Fibroblast of lung (primary cell): ENCODE measurements around the gene NT5DC1. TPM values are rescaled to one million over a fixed set of nuclear protein-coding genes. Genes with fewer than 3 reads are reported as not detected.

Experiments used
- DNase-seq, 2 donors: peaks; one replicate each; pipeline versions ENCODE4 v3.0.0 to v3.0.0-alpha.2; 2010; ENCODE audit warnings: low read depth in 2 of 2
- H2AFZ ChIP-seq: 2 replicates; pipeline ENCODE4 v1.5.1; 2012; ENCODE audit warnings: low read length, control low read depth, inconsistent platforms
- H3K27ac ChIP-seq: 2 replicates; pipeline ENCODE4 v1.5.1; 2011; ENCODE audit warnings: low read length, control low read depth; ENCODE audit not compliant: insufficient read depth
- H3K27me3 ChIP-seq: 2 replicates; pipeline ENCODE4 v1.5.1; 2011; ENCODE audit warnings: mild to moderate bottlenecking, low read length; ENCODE audit not compliant: control insufficient read depth, insufficient read depth
- H3K36me3 ChIP-seq: 2 replicates; pipeline ENCODE4 v1.5.1; 2011; ENCODE audit warnings: low read length; ENCODE audit not compliant: control insufficient read depth, insufficient read depth
- H3K4me1 ChIP-seq: 2 replicates; pipeline ENCODE4 v1.5.1; 2011; ENCODE audit warnings: low read length; ENCODE audit not compliant: control insufficient read depth, insufficient read depth; ENCODE audit errors: extremely low read depth
- H3K4me2 ChIP-seq: 2 replicates; pipeline ENCODE4 v1.5.1; 2011; ENCODE audit warnings: low read length, control low read depth; ENCODE audit not compliant: insufficient read depth; ENCODE audit errors: extremely low read depth
- H3K4me3 ChIP-seq, 4 experiments: fragments of 200-600 bp in 1 of 4; sonication (generic) in 1 of 4; replicated peaks in 1 of 4; 2 replicates each; pipeline ENCODE4 v1.5.1; 2011 to 2016; ENCODE audit warnings: low read length in 4 of 4, low read depth in 3 of 4, mild to moderate bottlenecking in 3 of 4, control low read depth in 2 of 4, inconsistent platforms in 1 of 4, mixed read lengths in 1 of 4; ENCODE audit not compliant: insufficient read depth in 1 of 4; ENCODE audit errors: control extremely low read depth in 1 of 4
- H3K79me2 ChIP-seq: 2 replicates; pipeline ENCODE4 v1.5.1; 2012; ENCODE audit warnings: mild to moderate bottlenecking, low read length, inconsistent platforms; ENCODE audit not compliant: control insufficient read depth, insufficient read depth
- H3K9ac ChIP-seq: 2 replicates; pipeline ENCODE4 v1.5.1; 2011; ENCODE audit warnings: mild to moderate bottlenecking, low read length, control low read depth; ENCODE audit not compliant: insufficient read depth
- H3K9me3 ChIP-seq: 2 replicates; pipeline ENCODE4 v1.5.1; 2012; ENCODE audit warnings: low read depth, low read length; ENCODE audit not compliant: control insufficient read depth, insufficient read depth
- H4K20me1 ChIP-seq: 2 replicates; pipeline ENCODE4 v1.5.1; 2011; ENCODE audit warnings: low read length; ENCODE audit not compliant: control insufficient read depth, insufficient read depth; ENCODE audit errors: extremely low read depth
- EZH2 ChIP-seq: IDR thresholded peaks from 2 replicates; pipeline ENCODE4 v1.5.1; 2012; ENCODE audit warnings: low read length, control low read depth, mild to moderate bottlenecking; ENCODE audit errors: missing control alignments
- polyA plus RNA-seq, 2 donors: library from polyadenylated mRNA; depleted of rRNA in 1 of 2; stranded (reverse) in 1 of 2; unstranded in 1 of 2; fragments of >200 nt; gene quantifications; 2 replicates each; pipeline ENCODE4 v1.2.1, GENCODE V29; 2011 to 2012; ENCODE audit warnings: missing spikeins in 1 of 2
- total RNA-seq: library from RNA; depleted of rRNA; stranded (reverse); fragments of >200 nt; gene quantifications from 2 replicates; pipeline ENCODE4 v1.2.1, GENCODE V29; 2014
- TF ChIP-seq, protein P1 (sequence below), 2 donors: IDR thresholded peaks in 1 of 2; conservative IDR thresholded peaks in 1 of 2; 1 replicate in 1 of 2; 2 replicates in 1 of 2; pipeline ENCODE4 v1.5.1; 2011 to 2012; ENCODE audit warnings: low read length in 2 of 2, control low read depth in 1 of 2, inconsistent platforms in 1 of 2, low read depth in 1 of 2, mild to moderate bottlenecking in 1 of 2

The NT5DC1 gene
- total and polyA plus RNA-seq, 2 donors (not counting 1 experiment from before 2014, with no cell fraction given) = 8.1 to 17.9 TPM

DNA sequence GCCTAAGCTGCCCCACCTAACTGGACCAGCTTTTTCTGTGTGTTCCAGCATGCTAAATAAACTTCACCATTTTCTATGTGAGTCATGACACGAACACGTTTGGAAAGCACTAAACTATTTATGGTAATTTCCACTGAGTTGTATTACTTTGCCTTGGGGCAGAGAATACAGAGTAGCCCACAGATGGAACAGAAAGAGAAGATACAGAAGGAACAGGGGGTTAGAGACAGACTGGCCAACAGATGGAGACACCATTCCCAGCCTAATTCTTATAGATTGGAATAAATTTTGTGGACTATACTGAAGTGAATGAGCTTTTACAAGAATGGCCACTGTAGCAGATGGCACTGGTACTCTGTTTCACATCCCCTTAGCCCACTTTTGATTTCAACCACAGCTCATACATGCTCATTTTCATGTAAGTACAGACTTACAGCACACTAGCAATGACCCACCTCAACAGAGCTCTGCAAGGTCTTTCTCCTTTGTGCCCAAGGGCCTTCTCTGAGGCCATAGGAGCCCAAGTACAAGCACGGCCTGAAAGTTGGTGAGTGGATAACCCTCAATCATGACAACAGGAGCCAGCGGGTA, 13.1 kb upstream of the NT5DC1 start:
- Histone ChIP-seq H3K9ac (no peak overlapping the region), H4K20me1 (no peaks in the 10 kb centered on the region), H3K4me3 (no peak overlapping the region), H3K27me3 (no peaks in the 10 kb centered on the region), H2AFZ (peak overlapping the region; percentile 5), H3K4me1 (no peaks in the 10 kb centered on the region), H3K36me3 (no peaks in the 10 kb centered on the region), H3K9me3 (no peaks in the 10 kb centered on the region), H3K4me2 (no peak overlapping the region), H3K27ac (no peak overlapping the region), H3K79me2 (no peaks in the 10 kb centered on the region)
- peak; percentile 39 to 72 for DNase-seq
- no peak for TF ChIP-seq EZH2
- TF ChIP-seq, protein P1, sequence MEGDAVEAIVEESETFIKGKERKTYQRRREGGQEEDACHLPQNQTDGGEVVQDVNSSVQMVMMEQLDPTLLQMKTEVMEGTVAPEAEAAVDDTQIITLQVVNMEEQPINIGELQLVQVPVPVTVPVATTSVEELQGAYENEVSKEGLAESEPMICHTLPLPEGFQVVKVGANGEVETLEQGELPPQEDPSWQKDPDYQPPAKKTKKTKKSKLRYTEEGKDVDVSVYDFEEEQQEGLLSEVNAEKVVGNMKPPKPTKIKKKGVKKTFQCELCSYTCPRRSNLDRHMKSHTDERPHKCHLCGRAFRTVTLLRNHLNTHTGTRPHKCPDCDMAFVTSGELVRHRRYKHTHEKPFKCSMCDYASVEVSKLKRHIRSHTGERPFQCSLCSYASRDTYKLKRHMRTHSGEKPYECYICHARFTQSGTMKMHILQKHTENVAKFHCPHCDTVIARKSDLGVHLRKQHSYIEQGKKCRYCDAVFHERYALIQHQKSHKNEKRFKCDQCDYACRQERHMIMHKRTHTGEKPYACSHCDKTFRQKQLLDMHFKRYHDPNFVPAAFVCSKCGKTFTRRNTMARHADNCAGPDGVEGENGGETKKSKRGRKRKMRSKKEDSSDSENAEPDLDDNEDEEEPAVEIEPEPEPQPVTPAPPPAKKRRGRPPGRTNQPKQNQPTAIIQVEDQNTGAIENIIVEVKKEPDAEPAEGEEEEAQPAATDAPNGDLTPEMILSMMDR (conservative IDR thresholded peaks at IDR 0.05 in 1 of 2, IDR thresholded peaks at IDR 0.05 in 1 of 2; ENCODE audit: low read depth in 1 of 2, low read length in 2 of 2) = no peak

DNA sequence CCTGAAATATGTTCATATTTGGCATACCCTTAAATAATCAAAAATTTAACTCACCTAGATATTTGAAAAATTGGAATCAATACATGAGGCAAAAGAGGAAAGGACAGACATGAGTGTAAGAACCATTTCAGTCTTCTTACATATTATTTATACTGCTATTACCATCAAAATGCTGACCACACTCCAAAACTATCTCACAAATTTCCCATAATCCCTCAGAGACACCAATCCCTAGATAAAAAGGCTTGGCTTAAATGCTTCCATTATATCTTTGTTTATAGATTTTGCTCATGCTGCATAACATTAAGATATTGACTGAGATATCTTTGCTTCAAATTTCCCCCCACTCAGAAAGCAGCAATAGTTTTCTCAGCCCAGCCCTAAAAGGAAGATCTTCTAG, 11.7 kb upstream of the NT5DC1 start:
- Histone ChIP-seq H3K4me3 (no peak overlapping the region), H3K27ac (no peak overlapping the region), H3K9ac (no peak overlapping the region), H3K4me2 (no peak overlapping the region), H2AFZ (no peak overlapping the region), H3K79me2 (no peaks in the 10 kb centered on the region), H3K36me3 (no peaks in the 10 kb centered on the region), H4K20me1 (no peaks in the 10 kb centered on the region), H3K27me3 (no peaks in the 10 kb centered on the region), H3K9me3 (no peaks in the 10 kb centered on the region), H3K4me1 (no peaks in the 10 kb centered on the region)
- no peak for TF ChIP-seq EZH2
- TF ChIP-seq, protein P1 (conservative IDR thresholded peaks at IDR 0.05 in 1 of 2, IDR thresholded peaks at IDR 0.05 in 1 of 2; ENCODE audit: low read depth in 1 of 2, low read length in 2 of 2) = no peak
- DNase-seq = peak; percentile 8 to 69

DNA sequence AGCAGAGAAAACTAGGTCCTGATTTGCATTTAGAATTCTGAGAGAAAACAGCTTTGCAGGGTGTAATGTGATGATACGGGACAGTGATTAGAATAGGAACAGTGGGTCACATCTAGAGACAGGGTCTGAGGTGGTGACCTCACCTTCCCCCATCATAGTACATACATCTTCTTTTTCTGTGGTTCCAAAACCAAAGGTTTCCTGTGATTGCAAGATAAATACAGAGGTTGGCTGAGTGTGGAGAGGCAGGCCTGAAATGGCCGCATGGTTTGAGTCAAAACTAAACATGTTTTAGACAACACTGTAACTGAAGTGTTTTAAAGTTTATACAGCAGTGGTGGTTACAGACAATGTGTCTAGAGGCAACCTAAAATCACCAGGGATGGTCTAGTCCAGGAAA, 10.4 kb upstream of the NT5DC1 start:
- Histone ChIP-seq H3K27ac (no peak overlapping the region), H3K4me1 (no peaks in the 10 kb centered on the region), H3K9me3 (no peaks in the 10 kb centered on the region), H3K79me2 (no peaks in the 10 kb centered on the region), H3K4me2 (no peak overlapping the region), H3K27me3 (no peaks in the 10 kb centered on the region), H4K20me1 (no peaks in the 10 kb centered on the region), H3K4me3 (no peak overlapping the region), H2AFZ (no peak overlapping the region), H3K9ac (no peak overlapping the region), H3K36me3 (no peaks in the 10 kb centered on the region)
- TF ChIP-seq EZH2 = no peak
- TF ChIP-seq, protein P1 (conservative IDR thresholded peaks at IDR 0.05 in 1 of 2, IDR thresholded peaks at IDR 0.05 in 1 of 2; ENCODE audit: low read depth in 1 of 2, low read length in 2 of 2) = no peak
- no peak for DNase-seq
